ENCODE measurements around the gene IGFN1.
"Not testable (repeated sequence)": the region's sequence is repeated elsewhere in the genome, so short reads cannot be mapped to it uniquely, and the experiment has no call there.

Gene IGFN1

DNA sequence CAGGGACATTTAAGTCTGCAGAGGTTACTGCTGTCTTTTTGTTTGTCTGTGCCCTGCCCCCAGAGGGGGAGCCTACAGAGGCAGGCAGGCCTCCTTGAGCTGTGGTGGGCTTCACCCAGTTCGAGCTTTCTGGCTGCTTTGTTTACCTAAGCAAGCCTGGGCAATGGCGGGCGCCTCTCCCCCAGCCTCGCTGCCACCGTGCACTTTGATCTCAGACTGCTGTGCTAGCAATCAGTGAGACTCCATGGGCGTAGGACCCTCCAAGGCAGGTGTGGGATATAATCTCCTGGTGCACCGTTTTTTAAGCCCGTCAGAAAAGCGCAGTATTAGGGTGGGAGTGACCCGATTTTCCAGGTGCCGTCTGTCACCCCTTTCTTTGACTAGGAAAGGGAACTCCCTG is 49.0 kb downstream of the IGFN1 start:
- DNase-seq (ENCODE audit: low read depth in 3 of 3, low spot score in 1 of 3), result not testable (repeated sequence)

- no peak for DNase-seq (ENCODE audit: low read depth in 3 of 3, low spot score in 1 of 3)
Measured at GRCh38 chr1:201240171-201240570, 49.5 kb downstream of the IGFN1 start.

- no peak for DNase-seq (ENCODE audit: low read depth in 3 of 3, low spot score in 1 of 3)
Measured at GRCh38 chr1:201241736-201242135, 51.1 kb downstream of the IGFN1 start.

GRCh38 chr1:201245082-201245481 is 54.5 kb downstream of the IGFN1 start:
- no peak for DNase-seq (ENCODE audit: low read depth in 3 of 3, low spot score in 1 of 3)

- DNase-seq (ENCODE audit: low read depth in 3 of 3, low spot score in 1 of 3), result no peak
Measured at GRCh38 chr1:201248721-201249559, 58.3 kb downstream of the IGFN1 start.

DNA sequence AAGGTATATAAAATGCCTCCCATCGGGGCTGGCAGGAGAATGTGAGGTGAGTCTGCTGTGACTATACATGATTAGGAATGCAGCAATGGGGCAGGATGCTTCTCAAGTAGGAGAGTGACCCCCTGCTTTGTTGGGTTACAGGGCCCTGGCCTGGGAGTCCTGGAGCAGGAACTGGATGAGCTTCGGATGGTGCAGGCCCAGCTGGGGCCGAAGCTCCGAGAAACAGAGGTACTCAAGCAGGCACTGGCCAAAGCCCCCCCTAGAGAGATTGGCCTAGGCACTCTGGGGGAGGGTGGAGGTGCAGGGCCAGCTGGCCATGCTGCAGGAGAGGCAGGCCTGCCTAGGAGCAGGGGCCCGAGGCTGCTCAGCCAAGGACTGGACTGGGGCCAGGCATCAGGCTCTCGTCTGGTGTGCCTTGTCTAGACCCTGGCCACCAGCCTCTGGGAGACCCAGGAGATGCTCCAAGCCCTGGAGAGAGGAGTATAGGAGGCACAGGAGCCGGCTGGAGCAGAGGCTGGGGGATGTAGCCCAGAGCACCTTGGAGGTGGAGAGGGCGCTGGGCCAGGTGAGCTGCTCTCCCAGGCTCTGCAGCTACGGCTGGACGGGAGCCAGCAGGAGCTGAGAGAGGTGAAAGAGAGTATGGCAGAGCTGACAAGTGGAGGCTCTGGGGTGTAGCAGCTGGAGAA is 59.8 kb downstream of the IGFN1 start:
- DNase-seq (ENCODE audit: low read depth in 3 of 3, low spot score in 1 of 3), result no peak

DNA sequence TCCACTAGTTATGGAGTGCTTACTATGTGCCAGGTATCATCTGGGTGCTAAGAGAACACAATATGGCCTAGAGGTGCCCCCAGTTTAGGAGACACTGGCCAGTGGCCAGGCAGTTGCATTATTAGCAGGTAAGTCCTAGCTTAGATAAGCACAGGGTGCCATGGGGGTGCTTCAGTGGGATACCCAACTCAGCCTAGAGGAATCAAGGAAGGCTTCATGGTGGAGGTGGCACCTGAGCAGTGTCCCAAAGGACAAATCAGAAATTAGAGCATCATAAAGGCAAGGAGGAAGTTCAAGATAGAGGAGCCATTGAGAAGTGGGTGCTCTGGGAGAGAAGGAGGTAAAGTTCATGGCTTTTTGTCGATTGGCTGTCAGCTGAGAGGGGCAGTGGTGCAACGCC is 60.8 kb downstream of the IGFN1 start:
- DNase-seq (ENCODE audit: low read depth in 3 of 3, low spot score in 1 of 3), result no peak

- no peak for DNase-seq (ENCODE audit: low read depth in 3 of 3, low spot score in 1 of 3)
Measured at GRCh38 chr1:201251851-201252430, 61.3 kb downstream of the IGFN1 start.

- no peak for DNase-seq (ENCODE audit: low read depth in 3 of 3, low spot score in 1 of 3)
Measured at GRCh38 chr1:201252944-201253371, 62.3 kb downstream of the IGFN1 start.

DNA sequence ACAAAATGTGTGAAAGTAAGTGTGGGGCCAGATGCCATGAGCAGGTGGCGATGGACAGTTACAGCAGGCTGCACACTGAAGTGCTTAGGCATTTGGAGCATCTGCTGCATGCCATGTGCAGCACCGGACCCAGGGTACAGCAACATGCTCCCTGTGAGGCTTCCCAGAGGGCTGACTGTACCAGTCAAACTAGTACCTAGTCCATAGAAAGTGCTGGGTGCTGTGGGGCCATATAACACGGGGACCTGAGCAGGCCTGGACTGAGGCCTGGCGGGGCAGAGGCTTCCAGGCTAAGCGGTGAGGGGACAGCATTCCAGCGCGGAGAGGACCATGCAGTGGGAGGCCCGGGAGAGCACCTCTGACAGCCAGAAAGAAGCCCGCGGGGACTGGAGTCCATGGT is 62.8 kb downstream of the IGFN1 start:
- DNase-seq (ENCODE audit: low read depth in 3 of 3, low spot score in 1 of 3), result no peak

DNA sequence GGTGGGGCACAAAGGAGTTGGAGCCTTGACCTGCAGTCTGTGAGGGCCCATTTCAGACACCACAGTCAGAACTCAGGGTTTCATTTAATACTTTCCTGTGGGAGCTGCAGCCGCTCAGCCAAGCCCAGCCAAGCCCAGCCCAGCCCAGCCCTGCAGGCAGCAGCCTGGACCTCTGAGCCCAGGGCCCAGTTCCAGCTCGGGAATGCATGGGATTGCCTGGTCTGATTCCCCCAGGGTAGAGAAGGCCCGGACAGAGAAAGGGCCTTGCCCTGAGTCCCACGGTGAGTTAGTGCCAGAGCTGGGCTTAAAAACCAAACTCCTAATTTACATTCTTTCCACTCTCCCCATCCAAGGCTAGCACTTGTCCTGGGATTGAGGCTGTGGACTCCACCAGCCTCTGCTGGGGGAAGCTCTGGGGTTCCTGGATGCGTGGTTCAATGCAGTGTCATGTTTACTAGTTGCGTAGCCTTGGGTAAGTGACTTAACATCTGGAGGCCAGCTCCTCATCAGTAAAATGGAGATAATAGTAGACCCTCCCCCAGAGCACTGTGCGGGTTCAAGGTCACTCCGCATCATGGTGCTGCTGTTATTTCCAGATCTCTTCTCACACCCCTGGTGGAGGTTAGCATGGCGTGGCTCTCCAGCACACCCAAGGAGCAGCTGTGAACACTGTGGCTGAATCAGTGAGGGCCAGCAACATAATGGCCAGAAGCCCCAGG is 63.4 kb downstream of the IGFN1 start:
- no peak for DNase-seq (ENCODE audit: low read depth in 3 of 3, low spot score in 1 of 3)

GRCh38 chr1:201254625-201255478 is 64.2 kb downstream of the IGFN1 start:
- peak in 2 of 3 donors; percentile 23 to 59 for DNase-seq (ENCODE audit: low read depth in 3 of 3, low spot score in 1 of 3)

DNA sequence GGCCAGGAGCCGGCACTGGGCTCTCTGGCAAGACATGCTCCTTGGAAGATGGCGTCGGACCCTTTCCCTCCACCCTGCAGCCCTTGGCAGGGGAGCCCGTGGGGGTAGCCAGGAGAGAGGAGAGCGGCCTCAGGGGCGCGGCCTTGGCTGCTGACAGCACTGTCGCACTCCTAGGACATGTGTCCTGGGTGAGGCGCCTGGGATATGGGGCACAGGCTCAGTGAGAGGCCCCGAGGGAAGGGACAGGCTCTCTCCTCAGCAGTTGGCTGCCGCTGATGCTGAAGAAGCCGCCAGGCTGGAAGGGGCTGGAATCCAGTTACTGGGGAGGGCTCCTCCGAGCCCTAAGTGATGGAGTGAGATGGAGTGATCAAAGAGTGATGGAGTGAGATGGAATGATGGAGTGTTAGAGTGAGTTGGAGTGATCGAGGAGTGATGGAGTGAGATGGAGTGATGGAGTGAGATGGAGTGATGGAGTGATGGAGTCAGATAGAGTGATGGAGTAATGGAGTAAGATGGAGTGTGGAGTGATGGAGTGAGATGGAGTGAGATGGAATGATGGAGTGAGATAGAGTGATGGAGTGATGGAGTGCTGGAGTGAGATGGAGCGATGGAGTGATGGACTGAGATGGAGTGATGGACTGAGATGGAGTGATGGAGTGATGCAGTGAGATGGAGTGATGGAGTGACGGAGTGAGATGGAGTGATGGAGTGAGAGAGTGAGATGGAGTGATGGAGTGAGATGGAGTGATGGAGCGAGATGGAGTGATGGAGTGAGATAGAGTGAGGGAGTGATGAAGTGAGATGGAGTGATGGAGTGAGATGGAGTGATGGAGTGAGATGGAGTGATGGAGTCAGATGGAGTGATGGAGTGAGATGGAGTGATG is 65.1 kb downstream of the IGFN1 start:
- no peak for DNase-seq (ENCODE audit: low read depth in 3 of 3, low spot score in 1 of 3)

DNA sequence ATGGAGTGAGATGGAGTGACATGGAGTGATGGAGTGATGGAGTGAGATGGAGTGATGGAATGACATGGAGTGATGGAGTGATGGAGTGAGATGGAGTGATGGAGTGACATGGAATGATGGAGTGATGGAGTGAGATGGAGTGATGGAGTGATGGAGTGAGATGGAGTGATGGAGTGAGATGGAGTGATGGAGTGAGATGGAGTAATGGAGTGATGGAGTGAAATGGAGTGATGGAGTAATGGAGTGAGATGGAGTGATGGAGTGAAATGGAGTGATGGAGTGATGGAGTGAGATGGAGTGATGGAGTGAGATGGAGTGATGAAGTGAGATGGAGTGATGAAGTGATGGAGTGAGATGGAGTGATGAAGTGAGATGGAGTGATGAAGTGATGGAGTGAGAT is 67.5 kb downstream of the IGFN1 start:
- not testable (repeated sequence) for DNase-seq (ENCODE audit: low read depth in 3 of 3, low spot score in 1 of 3)

DNA sequence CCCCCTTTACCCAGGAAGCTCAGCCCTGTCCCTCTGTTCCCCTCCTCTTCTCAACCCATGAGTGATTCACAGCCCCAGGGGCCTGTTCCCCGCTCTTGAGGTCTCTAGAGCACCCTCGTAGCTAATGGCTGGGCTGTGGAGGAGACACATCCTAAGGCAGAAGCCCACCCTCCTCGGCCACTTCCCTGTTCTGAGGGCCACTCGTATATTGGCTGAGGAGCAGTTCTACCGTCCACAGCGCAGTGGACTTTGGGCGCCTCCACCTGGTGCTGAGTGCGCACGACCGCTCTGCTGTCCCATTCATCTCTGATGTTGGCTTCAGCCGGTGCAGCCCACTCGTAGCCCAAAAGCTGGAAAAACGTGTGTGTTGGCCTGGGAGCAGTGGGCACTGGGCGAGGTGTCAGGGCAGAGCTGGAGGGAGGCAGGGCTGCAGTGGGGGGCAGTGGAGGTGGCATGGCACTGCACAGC is 68.2 kb downstream of the IGFN1 start:
- DNase-seq (ENCODE audit: low read depth in 3 of 3, low spot score in 1 of 3), result no peak

GRCh38 chr1:201259476-201260235 is 69.0 kb downstream of the IGFN1 start:
- DNase-seq (ENCODE audit: low read depth in 3 of 3, low spot score in 1 of 3), result no peak

DNA sequence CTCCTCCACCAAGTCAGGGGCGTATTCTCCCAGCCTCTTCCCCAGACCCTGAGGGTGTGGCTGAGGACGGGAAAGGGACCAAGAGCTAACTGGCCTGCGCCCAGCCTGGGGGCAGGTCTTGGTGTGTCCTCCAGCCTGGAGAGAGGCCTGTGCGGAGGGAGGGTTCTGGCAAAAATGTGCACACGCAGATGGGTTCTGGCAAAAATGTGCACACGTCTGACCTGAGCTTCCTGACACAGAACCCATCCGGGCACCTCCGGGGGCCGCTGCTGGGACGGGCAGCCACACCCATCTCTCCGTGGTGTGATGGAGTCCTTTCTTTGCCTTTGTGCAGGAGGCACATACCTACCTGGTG is 69.6 kb downstream of the IGFN1 start:
- no peak for DNase-seq (ENCODE audit: low read depth in 3 of 3, low spot score in 1 of 3)

DNA sequence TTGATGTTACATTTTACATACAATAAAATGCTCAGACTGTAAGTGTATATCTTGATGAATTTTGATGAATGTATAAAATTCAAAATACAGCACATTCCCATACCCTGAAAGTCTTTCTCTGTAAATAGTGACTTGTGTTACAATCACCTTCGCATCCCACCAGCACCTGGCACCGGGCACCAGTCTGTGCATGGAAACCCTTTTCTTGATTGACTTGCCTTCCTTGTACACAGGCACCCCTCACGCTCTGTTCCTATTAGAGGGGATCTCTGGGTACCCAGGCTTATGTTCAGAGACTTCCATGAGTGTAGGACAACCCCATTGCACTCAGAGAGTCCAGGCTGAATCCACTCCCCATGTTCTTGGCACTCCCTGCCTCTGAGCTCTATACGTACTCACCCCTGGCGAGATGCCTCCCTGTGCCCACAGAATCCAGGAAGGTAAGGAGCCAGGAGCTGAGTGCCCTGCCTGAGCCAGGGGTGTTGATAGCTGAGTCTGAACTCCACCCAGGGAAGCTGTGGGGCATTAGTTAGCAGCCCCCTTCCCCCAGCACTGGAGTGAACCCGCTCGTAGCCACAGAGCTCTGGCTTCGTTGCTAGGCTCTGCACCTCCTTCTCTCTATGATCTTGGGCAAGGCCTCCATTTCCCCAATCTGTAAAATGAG is 70.2 kb downstream of the IGFN1 start:
- no peak for DNase-seq (ENCODE audit: low read depth in 3 of 3, low spot score in 1 of 3)
